Right renal pelvis (tissue), 4 donors: ENCODE measurements around the gene IGLON5. TPM values are rescaled to one million over a fixed set of nuclear protein-coding genes. Genes with fewer than 3 reads are reported as not detected.

ENCODE experiments used
- DNase-seq, 4 donors: peaks; one replicate each; pipeline ENCODE4 v3.0.0-alpha.2; 2013; ENCODE audit warnings: low read depth in 4 of 4, low spot score in 3 of 4, missing footprints in 1 of 4
- polyA plus RNA-seq, 4 donors: library from polyadenylated mRNA; unstranded; fragments of 120-200 nt; gene quantifications; one replicate each; pipeline ENCODE4 v1.2.1, GENCODE V29; 2013; ENCODE audit not compliant: insufficient read length in 4 of 4

The IGLON5 gene
- polyA plus RNA-seq, 4 donors: 2.8 to 4.3 (median 4.0) TPM

DNA sequence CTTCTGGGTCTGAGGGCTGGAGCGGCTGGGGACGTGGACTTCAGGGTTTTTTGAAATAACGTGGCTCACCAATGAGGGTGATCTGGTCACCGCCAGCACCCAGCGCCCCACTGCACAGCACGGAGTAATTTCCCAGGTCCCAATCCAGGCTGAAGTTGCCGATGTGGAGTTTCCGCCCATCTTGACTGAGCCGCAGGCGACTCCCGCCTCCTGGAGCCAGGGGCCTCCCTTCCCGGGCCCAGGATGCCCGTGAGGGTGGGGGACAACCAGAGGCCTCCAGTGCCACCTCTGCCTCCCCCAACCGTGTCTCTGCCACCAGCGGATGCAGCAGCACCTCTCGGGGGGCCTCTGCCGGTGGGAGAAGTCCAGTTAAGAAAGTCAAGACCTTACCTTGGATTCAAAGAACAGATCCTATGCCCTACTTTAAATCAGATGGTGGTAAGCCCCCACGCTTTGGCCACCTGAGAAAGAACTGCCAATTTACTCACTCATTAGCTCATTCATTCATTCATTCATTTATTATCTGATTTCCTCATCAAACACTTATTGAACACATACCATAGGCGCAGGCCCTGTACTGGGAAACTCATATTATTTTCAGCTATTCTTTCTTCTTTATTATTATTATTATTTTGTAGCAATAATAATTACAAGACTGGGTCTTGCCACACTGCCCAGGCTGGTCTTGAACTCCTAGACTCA, 26.6 kb downstream of the IGLON5 start:
- no peak for DNase-seq

DNA sequence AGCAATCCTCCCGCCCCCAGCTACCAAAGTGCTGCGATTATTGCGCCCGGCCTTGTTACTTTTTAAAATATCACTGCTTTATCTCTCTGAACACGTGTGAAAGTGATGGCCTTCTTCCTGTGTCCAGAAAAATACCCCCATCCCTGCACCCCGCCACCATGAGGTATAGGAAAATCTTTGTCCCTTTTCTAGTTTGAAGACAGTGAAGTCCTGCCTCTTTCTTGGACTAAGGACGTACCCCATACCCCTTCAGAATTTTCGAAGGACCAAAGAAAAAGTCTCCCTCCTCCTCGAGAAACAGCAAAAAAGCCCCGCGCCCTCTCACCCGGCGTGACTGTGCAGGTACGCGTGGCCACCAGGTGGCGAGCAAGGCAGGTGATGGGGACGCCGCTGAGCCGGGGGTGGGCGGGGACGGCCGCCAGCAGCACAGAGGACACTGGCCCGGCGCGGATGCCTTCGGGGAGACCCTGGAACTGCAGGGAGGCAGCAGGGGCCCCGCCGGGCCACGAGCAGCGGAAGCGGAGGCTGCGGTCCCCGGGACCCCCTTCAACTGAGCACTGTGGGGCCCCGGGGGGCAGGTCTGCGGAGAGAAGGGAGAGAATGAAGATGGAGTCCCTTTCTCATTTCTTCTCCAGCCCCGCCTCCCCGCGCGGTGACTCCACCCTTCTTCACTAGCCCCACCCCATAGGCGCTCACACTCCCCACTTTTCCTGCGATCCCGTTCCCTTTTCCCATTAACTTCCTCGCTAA, 27.3 kb downstream of the IGLON5 start:
- DNase-seq: peak in 3 of 4 donors; percentile 68 to 75 (median 69)

DNA sequence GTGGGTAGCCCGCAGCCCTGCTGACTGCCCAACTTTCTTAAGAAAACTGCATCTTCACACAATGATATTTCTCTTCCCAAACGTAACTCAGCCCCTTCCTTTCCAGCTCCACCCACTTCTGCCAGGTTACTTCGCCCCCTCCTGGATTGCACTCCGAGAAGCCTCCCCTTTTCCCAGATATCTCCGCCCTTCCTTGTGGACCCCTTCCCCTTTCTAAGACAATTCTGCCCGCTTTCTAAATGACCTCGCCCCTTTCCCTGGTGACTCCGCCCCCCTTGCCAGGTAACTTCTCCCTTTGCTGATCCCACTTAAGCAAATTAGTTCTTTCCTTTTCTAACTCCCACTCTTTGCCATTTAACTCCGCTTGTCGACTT, 27.9 kb downstream of the IGLON5 start:
- DNase-seq: no peak

GRCh38 chr19:51339687-51340656, 28.5 kb downstream of the IGLON5 start:
- peak; percentile 74 to 87 (median 82) for DNase-seq

DNA sequence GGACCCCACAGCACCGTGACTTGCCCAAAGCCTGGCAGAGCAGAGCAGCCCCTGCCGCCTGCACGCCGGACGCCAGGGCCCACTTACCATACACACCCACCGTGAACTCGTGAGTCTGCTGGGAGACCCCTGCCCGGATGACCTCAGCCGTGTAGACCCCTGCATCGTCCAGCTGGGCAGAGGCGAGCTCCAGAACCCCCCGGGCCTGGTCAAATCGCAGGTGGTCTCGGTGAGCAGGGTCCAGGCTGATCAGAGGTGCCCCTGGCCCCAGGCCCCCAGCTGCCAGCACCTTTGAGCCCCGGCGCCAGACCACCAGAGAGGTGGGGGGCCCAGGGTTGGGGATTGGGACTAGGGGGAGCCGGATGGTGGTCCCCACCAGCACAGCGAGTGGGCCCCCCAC, 29.6 kb downstream of the IGLON5 start:
- no peak for DNase-seq

DNA sequence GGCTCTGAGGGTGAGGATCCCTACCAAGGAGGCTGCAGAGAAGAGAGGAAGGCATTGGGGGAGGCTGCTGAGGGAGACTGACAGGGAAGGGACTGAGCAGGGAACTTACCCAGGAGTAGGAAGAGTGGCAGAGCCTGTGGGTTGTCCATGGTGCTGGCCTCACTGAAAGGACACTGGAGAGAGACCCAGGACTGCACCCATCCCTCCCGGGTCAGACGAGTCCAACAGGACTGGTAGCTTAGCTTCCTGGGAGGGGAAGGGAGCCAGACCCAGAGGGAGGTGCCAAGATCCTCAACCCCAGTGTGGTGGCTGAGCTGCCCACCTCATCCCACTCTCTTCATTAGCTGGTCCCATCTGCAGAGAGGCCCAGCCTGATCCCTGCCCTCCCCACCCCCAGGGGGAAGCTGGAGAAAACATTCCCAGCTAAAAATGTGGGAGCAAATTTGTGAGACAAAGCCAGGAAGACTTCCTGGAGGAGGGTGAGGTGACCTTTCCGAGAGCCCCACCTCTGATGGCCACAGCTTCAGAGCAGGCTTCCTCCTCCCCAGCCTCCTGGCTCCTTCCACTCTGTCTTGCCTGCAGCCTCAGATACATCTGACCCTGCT, 30.6 kb downstream of the IGLON5 start, which contains the start of gene VSIG10L:
Gene VSIG10L (minus strand): TSS at position 164 of the 605 bp plus-strand sequence. CDS start 15 bp downstream, at position 149.
- no peak for DNase-seq

DNA sequence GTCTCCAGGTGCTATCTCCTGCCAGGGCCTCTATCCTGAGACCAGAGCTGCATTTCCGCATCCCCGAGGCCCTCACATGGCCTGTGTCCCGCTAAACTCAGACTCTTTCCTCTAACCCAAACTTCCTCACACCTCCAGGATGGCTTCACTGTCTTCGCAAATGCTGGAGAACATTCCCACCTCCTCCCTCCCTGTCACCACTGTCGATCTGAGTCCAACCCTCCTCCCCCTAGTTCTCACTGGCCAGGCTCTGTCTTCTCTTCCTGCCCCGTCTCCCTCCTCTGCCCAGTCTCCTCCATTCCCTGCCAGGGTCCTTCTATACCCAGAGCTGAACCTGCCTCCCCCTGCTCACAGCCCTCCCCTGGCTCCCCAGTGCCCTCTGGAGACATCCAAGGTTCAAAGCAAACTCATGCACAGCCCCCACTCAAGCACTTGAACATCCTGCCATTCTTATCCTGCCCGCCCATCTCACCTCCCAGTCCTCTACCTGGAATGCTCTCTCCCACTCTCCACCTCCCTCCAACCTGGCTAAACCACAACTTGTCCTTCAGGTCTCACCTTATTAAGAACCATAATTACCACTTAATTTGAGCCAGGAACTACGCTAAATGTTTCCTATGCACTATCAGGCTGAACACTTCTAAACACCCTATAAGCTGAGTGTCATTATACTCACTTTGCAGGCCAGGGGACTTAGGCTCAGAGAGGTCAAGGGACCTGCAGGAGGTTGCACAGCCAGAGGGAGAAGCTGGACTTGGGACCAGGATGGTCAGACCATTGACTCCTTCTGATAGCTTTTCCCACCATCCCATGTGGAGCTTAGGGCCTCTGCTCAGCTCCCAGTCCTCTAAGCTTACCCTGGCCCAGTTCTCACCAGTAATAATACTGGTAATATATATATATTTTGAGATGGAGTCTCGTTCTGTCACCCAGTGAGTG, 31.5 kb downstream of the IGLON5 start:
- no peak for DNase-seq

DNA sequence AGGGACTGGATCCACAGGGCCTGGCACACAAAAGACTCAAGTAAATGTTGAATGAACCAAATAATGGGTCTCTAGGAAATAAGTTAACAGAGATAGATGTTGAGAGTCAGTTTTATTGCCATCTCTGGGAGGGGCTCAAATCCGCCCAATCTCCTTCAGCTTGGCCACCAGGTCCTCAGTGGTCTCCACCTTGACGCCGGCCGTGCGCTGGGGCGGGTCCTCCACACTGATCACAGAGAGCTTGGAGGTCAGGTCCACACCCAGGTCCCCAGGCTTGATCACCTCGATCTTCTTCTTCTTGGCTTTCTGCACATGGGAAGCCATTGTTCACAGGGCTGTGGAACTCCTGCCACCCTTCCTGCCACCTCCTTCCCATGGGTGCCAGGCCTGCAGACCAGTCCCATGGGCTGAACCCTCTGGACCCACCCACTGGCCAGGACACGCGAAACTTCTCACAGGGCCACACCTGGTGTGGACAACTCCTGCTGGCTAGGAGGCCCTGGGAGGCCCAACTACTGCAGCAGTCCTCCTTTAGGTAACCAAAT, 33.7 kb downstream of the IGLON5 start:
- DNase-seq: no peak

DNA sequence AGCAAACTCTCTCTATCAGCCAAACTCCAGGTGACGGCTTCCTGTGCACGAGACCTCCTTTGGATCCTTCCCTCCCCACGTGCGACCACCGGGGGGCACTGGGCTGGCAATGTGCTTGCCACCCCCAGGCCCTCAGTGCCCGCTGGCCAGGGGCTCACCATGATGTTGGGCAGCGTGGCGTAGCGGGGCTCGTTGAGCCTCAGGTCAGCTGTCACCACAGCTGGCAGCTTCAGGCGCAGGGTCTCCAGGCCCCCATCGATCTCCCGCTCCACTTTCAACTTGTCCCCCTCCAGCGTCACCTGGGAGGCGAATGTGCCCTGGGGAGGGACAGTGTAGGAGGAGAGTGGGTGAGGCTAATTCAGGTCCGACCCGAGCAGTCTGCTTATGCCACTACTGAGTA, 35.3 kb downstream of the IGLON5 start:
- no peak for DNase-seq

DNA sequence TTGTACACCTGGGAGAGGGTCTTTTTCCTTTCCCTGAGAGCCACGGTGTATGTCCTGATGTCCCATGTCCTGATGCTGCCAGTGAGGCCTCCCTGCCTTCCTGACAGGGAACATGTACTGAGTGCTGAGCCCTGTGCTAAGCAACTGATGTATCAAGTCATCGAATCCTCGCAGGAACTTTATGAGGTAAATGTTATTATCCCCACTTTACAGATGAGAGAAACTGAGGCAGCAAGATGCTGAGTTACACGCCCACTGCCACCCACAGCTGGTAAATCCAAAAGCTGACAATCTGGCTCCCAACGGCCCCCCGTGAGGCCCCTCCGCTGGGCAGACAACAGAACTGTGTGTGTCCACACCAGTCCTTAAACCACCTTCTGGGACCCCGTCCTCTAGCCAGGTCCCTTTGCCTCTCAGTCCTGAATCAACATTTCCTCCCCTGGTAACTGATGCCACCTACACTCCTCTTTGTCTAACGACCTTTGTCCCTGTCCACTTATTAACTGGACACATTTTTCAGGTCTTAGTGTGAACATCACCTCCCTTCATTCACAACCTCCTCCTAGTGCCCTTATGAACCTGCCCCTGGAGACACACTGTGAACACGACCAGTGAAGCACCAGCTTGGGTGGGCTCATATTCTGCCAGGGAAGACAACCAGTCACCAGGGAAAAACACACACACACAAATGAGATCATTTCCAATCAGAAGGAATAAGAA, 35.9 kb downstream of the IGLON5 start:
- no peak for DNase-seq

DNA sequence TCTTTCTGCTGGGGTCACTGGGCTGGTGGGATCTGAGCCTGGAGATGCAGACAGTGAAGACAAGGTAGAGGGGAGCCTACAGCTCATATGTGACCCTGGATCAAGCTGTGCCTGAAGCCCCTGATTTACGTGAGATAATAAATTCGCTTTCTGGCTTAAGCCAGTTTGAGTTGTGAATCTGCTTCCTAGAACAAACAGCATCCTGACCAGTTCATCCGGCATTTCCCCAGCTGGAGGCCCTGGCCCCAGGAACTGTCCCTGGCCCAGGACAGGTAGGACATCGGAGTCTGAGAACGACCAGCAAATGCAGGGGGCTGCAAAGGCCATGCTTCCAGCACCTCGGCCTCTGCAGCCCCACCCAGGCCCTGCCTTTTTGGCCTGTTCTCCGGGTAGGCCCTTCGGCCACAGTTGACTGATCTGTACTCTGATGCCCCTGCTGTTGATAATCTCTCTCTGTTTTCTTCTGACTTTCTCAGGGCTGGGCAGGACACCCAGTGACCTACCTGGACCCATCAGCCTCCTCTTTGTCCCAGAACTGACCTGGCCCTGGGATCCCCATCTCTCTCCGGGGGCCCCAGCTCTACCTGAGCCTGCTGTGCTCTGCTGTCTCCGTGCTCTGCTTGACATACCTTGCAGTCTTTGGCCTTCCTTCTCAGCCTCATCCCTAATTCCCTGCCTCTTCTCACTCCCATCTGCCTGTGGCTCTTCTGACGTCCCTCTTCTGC, 40.0 kb downstream of the IGLON5 start:
- no peak for DNase-seq

DNA sequence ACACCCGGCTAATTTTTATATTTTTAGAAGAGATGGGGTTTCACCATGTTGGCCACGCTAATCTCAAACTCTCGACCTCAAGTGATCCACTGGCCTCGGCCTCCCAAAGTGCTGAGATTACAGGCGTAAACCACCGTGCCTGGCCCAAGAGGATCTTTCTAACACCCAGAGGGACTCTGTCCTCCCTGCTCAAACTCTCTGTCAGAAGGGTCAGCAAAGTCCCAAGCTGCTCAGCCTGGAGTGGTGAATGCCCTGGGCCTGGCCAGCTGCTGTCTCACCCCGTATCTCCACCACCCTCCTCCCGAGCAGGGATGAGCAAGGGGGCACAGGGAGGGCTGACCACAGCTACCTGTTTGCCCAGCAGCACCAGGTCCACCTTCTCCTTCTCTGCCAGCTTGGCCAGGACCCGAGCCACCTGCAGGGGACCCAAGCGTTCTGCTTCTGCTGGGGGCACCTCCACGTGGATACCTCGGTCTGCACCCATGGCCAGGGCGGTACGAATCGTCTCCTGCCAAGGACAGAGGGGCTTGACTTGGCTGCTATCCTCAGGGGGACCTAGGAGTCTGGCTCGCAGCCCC, 41.4 kb downstream of the IGLON5 start:
- DNase-seq: no peak

DNA sequence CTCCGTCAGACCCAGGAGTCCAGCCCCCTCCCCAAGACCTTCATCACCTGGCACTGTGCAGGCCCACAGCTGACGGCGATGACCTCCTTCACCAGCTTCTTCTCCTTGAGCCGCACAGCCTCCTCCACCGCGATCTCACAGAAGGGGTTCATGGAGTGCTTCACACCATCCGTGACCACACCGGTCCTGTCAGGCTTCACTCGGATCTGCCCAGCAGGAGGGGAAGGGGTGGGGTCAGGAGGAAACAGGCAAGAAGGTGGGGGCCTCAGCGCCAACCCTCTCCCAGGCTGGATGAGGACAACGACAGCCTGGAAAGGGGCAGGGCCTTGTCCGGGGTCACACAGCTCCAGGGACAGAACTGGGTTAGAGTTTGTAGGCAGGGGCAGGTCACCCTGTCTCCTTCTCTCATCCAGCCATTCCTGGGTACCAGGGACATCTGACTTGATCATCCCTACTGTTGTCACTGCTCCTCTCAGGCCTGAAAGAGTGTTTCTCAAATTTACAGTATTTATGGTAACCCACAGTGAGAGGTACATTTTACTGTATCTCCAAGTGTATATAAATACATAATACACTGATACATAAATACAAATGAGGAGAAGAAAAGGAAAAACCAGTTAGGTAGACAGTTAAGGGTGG, 42.8 kb downstream of the IGLON5 start:
- DNase-seq: no peak

- peak in 1 of 4 donors; percentile 37 for DNase-seq
Measured at GRCh38 chr19:51354742-51355148, 43.3 kb downstream of the IGLON5 start.

DNA sequence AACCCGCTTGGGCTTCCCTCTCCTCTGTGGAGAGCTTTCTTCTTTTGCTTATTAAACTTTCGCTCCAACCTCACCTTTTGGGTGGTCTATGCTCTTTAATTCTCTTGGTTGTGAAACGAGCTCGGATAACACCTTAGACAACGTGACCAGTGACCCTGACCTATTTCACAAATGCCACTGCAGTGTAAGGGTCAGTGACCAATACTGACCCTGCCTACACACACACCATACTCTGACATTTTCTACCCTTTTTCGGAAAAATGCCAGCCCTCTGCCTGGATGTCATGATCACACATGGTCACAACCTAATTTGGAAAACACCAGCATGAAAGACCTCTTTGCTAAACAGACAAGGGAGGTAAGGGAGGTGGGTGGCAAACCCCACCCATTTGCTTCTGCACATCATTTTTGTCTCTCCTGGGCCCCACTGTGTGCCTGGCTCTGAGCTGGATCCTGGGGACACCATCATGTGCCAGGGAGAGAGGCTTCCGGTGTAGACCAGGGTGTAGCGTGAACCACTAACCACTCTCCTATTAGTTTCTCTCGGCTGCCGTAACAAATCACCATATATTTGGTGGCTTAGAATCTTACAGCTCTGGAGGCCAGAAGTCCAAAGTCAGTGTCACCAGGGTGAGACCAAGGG, 44.8 kb downstream of the IGLON5 start:
- DNase-seq: no peak

- DNase-seq: no peak
Measured at GRCh38 chr19:51357952-51358351, 46.5 kb downstream of the IGLON5 start.
